Esophagus squamous epithelium (tissue), 5 donors: Measurements from ENCODE around the gene TSPAN4. TPM values are rescaled to one million over a fixed set of nuclear protein-coding genes. Genes with fewer than 3 reads are reported as not detected.

ENCODE experiments used
- DNase-seq: peaks from one replicate; lab custom pipeline; 2025; lab: John Stamatoyannopoulos, UW
- H3K27ac ChIP-seq, 4 donors: fragments of 200-600 bp; sonication (generic); one replicate each; pipeline ENCODE4 v1.5.1; 2016 to 2019; ENCODE audit warnings: mild to moderate bottlenecking in 1 of 4
- H3K27me3 ChIP-seq, 4 donors: fragments of 200-600 bp; sonication (generic); 1 replicate in 3 of 4; 2 replicates in 1 of 4; pipeline versions ENCODE4 v1.5.1 to v1.6.0; 2017 to 2021; ENCODE audit warnings: antibody characterized with exemption in 1 of 4
- H3K36me3 ChIP-seq, 3 donors: fragments of 200-600 bp; sonication (generic); one replicate each; pipeline ENCODE4 v1.5.1; 2016 to 2019
- H3K4me1 ChIP-seq, 3 donors: fragments of 200-600 bp; sonication (generic); one replicate each; pipeline ENCODE4 v1.5.1; 2017 to 2019
- H3K4me3 ChIP-seq, 4 donors: fragments of 200-600 bp; sonication (generic); 1 replicate in 3 of 4; 2 replicates in 1 of 4; pipeline ENCODE4 v1.5.1; 2016 to 2019; ENCODE audit warnings: mild to moderate bottlenecking in 2 of 4, moderate library complexity in 1 of 4
- H3K9me3 ChIP-seq, 3 donors: fragments of 200-600 bp; sonication (generic); one replicate each; pipeline ENCODE4 v1.5.1; 2016 to 2019
- CTCF ChIP-seq, 6 experiments: fragments of 450-650 bp in 4 of 6; fragments of 200-600 bp in 2 of 6; sonication (generic) in 2 of 6; IDR thresholded peaks; one replicate each; pipeline ENCODE4 v1.5.1; 2016 to 2019; ENCODE audit warnings: antibody characterized with exemption in 6 of 6, mild to moderate bottlenecking in 4 of 6, moderate library complexity in 4 of 6
- POLR2A ChIP-seq, 4 donors: fragments of 450-650 bp; IDR thresholded peaks; one replicate each; pipeline ENCODE4 v1.6.1; 2017; ENCODE audit warnings: antibody characterized with exemption in 4 of 4, mild to moderate bottlenecking in 4 of 4, moderate library complexity in 3 of 4
- WGBS, 2 donors: methylation state at CpG; one replicate each; pipeline ENCODE4 v1.1.5; 2018; 5-methylcytosine and 5-hydroxymethylcytosine counted together
- intact Hi-C: fragments of 100-400 bp; cut with DNase I; formaldehyde crosslinking; loops from one replicate; pipeline ENCODE4 v1.15.0; 2022
- total RNA-seq, 4 donors: library from RNA; depleted of rRNA; stranded (reverse); fragments of >200 nt; gene quantifications; one replicate each; pipeline ENCODE4 v1.1.0, GENCODE V29; 2016
- donor health status: DM: yes; HTN: yes; CAD: no.

The TSPAN4 gene
- total RNA-seq, 4 donors from 2014 or later, result 6.8 to 59.7 (median 19.0) TPM

DNA sequence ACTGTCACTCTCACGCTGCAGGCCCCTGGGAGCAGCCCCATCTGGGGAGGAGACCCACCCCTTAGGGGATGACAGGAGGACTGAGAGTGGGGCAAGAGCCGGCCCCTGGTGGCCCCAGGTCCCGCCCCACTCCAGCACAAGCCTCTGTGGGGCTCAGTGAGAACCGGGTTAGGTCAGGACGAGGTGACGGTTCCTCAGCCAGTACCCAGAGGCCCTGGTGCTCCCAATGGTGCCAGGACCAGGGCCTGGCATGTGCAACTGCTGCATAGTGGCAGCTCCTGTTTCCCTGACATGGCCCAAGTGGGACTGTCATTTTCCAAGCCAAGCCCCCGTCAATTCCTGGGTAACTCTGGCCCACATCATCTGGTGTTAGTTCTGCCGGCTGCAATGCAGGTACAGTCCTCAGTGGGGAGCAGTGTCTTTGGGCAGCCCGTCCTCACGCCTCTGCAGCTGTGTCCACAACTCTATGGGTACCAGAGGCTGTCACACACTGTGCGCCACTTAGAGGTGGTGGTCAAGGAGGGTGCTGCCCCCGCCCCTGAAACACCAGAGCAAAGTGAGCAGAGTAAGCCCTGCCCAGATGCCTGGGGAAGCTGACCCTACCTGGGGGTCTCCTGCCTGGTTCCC is 52.0 kb downstream of the TSPAN4 start:
- H3K9me3 ChIP-seq, result no peaks in the 10 kb centered on the region
- TF ChIP-seq POLR2A (IDR thresholded peaks at IDR 0.05) (no peak), CTCF (IDR thresholded peaks at IDR 0.05) (peak in 1 of 6 experiments; percentile 8)

GRCh38 chr11:895331-896110 is 52.9 kb downstream of the TSPAN4 start:
- Histone ChIP-seq H3K9me3 (no peaks in the 10 kb centered on the region), H3K27ac (no peak overlapping the region), H3K4me3 (no peak overlapping the region), H3K27me3 (no peaks in the 10 kb centered on the region), H3K4me1 (no peaks in the 10 kb centered on the region), H3K36me3 (peaks cover 19 to 46% (median 20%) of the 10 kb centered on the region in 3 donors)
- 78 to 83% methylated on average over 13 to 14 of the region's 26 CpGs for WGBS, 2 donors
- TF ChIP-seq CTCF (IDR thresholded peaks at IDR 0.05) (no peak), POLR2A (IDR thresholded peaks at IDR 0.05) (no peak)
- no peak for DNase-seq
- intact Hi-C loops, result no loop called here

More for the DNA sequence above, 52.0 kb downstream of the TSPAN4 start:
- Histone ChIP-seq H3K27ac (no peak overlapping the region), H3K4me3 (no peak overlapping the region), H3K36me3 (peaks cover 12 to 45% (median 13%) of the 10 kb centered on the region in 3 donors), H3K27me3 (no peaks in the 10 kb centered on the region), H3K4me1 (no peaks in the 10 kb centered on the region)
- no peak for DNase-seq
- intact Hi-C loops, result no loop called here
- 73 to 83% methylated on average over 1 to 8 of the region's 12 CpGs for WGBS, 2 donors

DNA sequence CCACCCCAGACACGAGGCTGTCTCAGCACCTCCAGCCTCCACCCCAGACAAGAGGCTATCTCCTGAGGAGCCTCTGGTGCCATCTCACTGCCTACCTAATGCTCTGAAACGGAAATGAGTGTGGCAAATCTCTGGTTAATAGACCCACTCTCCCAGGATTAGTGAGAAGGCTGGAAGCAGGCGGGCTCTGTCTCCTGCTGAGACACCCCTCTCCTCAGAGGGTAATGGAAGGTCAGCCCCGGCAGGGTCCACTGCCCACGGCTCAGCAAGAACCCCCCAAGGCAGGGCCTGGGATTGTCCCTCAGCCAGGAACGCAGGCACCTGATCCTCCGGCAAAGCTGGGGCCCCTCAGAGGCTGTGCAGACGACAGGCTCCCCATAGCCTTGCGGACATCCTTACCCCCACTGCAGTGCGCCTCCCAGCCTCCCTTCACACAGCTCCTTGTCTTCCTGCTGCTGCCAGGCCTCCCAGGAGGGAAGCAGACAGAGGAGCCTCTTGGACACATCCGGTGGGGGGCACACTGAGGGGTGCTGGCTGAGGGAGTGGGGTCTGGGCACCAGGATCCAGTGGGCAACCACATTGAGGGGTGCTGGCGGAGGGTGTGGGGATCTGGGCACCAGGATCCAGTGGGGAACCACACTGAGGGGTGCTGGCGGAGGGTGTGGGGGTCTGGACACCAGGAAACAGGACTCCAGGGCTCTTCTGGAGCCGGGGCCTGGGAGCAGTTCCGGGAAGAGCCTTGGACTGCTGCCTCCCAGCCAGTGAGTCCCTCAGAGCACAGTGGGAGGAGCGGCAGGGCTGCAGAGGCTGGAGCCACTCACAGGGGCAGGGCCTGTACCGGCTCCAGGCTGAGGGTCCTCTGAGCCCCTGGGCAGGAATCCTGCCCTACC is 54.8 kb downstream of the TSPAN4 start:
- DNase-seq, result no peak
- no peaks in the 10 kb centered on the region for H3K9me3 ChIP-seq
- peaks cover 37 to 57% (median 37%) of the 10 kb centered on the region in 3 donors for H3K36me3 ChIP-seq
- H3K27ac ChIP-seq, result no peak overlapping the region
- no peak for TF ChIP-seq POLR2A (IDR thresholded peaks at IDR 0.05)
- TF ChIP-seq CTCF (IDR thresholded peaks at IDR 0.05), result no peak
- no peaks in the 10 kb centered on the region for H3K4me1 ChIP-seq
- 94 to 100% methylated on average over 3 of the region's 17 CpGs for WGBS, 2 donors
- intact Hi-C loops, result no loop called here
- H3K4me3 ChIP-seq, result no peak overlapping the region
- H3K27me3 ChIP-seq, result no peaks in the 10 kb centered on the region

DNA sequence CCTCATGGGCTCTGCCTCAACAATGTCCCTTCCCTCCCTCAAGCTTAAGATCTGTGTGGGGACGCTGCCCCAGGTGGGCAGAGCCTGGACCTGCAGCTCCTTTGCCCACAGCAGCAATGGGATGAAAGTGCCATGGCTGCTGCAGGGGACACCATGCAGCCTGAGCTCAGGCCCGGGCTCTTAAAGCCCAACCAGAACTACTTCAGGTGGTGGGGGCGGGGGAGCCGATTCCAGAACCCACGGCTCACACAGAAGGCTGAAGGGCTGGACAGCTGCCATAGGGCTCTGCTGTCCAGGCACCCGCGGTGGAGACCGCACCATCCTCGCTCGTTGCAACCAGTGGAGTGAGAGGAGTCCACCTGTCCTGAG is 55.5 kb downstream of the TSPAN4 start:
- Histone ChIP-seq H3K9me3 (no peaks in the 10 kb centered on the region), H3K27ac (no peak overlapping the region), H3K4me1 (no peaks in the 10 kb centered on the region), H3K36me3 (peaks cover 42 to 63% (median 43%) of the 10 kb centered on the region in 3 donors), H3K4me3 (no peak overlapping the region), H3K27me3 (no peaks in the 10 kb centered on the region)
- intact Hi-C loops, result no loop called here
- no peak for DNase-seq
- TF ChIP-seq CTCF (IDR thresholded peaks at IDR 0.05) (peak in 1 of 6 experiments; percentile 22), POLR2A (IDR thresholded peaks at IDR 0.05) (no peak)
- WGBS, 2 donors, result 80% methylated on average over 1 of the region's 10 CpGs; no CpG with 5 or more reads in 1 of the 2 donors
